GM18505 (cell line): ENCODE data around the gene FOXB1.

Experiments
- ATAC-seq: cut with Tn5 transposase; IDR thresholded peaks from one replicate; pipeline ENCODE4 v1.9.1; 2021; ENCODE audit not compliant: unreplicated experiment
- POLR2A ChIP-seq: IDR thresholded peaks from 4 replicates; pipeline ENCODE4 v1.6.1; 2011; ENCODE audit warnings: borderline replicate concordance; ENCODE audit not compliant: insufficient read depth, insufficient read length; ENCODE audit errors: extremely low read depth

Gene FOXB1

DNA sequence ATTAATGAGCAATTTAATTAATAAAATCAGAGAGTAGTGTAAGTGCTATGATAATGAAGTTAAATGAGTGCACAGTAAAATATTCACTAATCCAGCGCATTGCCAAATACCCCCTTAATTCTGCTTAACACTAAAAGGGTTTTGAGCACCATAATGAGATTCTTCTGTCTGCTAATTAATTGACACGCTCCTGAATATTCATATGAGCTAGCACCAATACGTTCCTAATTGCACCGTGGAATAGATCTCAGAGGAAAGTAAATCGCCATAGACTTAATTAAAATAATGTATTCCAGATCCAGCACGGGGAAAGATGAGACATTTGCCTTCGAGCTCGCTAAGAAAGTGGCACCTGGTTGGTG lies 9.6 kb upstream of the FOXB1 start:
- TF ChIP-seq POLR2A = no peak
- no peak for ATAC-seq

DNA sequence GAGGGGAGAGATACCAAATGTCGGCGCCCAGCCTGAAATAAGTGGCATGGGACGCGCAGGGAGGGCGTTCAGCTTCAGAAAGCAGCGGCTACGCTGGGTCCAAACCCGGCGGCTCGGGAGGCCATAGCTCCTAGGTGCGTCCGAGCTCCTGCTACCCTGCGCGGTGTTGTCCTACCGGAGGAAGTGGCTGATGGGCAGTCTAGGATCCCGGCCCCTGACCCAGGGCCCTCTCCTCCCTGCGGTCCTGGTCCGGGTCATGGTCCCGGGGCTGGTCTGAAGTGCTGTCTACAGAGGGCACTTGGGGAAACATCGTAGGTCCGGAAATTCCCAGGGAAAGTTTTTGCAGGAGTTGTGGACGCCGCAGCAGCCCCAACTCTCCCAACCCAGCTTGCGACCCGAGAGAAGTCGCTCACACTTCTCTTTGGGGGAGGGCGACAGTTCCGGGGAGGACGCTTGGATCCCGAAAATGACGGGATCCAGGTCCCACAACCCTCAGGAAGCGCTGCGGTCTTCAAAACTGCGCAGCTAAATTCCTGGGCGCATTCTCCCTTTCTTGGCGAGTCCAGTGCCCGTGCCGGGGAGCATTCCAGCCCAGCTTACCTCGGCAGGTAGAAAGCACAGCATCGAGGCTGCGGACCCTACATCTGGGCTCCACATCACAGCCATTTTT lies 9.1 kb upstream of the FOXB1 start:
- TF ChIP-seq POLR2A = no peak
- no peak for ATAC-seq

DNA sequence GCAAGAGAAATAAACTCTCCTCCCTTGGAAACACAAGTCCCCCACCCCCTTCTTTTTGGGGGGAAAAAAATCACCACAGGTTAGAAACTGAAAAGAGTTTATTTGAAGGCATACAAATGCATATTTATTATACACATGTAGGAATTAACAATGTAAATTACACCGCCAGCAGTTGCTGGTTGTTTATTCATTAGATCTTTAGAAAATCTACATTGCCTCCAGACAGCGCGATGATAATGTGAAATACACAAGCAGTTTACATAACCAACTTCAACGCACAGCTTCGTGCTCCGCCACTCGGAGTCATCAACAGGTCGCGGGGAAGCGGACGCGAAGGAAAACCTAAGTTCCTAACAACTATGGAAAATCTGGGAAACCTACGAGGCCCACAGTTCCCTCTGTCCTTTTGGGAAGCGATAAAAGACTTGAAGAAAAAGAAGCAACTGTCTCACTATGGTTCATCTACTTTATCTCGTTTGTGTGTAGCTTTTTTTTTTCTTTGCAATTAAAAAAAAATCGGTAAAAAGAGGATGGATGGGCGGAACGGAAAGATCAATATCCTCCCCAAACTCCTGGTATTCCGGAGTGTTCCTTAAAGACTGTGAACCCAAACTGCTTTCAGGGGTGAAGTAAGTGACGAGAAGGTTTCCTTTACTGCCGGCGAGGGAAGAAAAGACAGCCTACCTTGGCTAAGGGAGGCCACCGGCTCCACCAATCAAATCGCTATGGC lies 8.4 kb upstream of the FOXB1 start:
- ATAC-seq = no peak
- TF ChIP-seq POLR2A = no peak

DNA sequence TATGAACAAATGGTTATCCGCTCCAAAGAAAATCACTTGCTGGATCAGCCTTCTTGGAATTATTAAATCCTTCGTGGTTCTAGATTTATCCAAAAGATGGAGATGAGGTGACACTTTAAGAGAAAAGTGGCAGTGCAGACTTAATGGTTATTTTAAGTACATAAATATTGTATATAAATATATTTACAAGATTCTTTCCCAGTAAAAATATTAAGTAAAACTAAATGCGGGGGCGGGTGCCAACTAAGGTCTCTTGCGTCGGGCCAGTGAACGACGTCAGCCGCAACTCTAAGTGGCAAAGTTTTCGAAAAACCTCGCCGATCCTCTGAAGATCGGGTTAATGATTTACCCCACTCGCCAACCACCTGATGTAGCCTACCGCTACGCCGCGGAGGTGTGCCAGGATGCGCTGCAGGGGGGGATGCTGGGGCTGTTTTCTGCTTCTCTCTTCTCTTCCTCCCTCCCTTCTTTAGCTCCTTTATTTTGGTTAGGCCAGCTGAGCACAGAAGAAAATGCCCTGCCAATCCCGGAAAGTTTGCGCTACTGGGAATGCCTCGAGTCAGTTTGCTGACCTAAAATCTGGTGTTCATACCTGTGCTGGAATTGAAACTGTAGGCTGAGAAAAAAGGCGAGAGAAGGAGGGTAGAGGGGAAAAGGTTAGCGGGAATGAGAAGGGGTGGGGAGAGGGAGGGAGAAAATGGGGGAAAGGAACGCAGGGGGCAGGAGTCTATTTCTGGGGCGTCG lies 7.6 kb upstream of the FOXB1 start:
- TF ChIP-seq POLR2A = no peak
- no peak for ATAC-seq

DNA sequence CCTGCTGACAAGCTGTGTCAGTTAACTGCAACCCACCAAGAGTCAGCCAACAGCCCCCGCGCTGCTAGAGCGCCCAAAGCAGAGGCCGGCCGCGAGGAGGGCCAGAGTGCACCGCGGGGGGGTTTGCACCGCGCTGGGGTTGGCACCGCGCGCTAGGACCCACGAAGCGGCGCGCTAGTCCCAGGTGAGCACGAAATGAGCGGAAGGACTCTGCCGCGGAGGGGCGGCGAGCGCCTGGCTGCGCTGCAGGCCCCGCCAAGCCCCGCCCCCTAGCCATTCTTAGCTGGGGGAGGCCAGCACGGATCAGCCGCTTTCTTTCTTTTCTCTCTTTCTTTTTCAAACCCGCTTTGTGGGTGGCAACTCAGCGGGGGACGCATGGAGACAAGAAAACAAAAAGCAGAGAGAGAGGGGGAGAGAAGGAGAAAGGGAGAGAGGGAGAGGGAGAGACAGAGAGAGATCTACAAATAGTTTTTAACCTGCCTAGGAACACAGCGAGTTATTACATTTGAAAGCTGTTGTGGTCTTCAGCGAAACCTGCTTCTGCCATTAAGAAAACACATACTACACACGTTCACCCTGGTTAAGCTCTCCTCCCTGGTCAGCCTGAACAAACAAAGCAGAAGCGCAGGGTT lies 6.9 kb upstream of the FOXB1 start:
- TF ChIP-seq POLR2A = no peak
- ATAC-seq = peak; percentile 84

DNA sequence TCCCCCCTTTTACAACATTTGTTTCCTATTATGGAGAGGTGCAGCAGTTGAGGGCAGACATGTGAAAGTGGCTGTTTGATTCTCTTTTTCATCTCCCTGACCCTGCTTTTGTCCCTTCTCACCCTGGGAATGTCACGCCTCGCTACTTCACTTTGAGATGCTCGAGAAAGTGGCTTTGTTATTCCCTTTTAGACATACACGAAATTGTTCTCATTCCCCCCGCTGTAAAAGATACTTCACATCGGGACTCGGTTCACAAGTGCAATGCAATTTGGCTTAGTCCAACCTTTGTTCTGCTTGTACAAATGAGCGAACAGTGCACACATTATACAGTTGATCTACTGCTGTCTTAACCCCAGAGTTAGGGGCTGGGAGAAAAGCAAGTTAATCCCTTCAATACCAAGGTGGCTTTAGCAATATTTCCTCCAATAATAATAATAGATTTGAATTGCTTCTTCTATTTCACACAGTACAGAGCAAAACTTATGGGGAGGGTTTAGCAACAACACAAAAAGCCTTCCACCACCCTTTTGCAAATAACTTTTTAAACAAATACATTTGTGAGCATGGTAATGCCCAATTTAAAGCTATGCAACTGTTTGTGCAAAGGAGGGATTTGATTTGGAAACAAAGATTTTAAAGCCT lies 5.7 kb upstream of the FOXB1 start:
- ATAC-seq = no peak
- TF ChIP-seq POLR2A = no peak

DNA sequence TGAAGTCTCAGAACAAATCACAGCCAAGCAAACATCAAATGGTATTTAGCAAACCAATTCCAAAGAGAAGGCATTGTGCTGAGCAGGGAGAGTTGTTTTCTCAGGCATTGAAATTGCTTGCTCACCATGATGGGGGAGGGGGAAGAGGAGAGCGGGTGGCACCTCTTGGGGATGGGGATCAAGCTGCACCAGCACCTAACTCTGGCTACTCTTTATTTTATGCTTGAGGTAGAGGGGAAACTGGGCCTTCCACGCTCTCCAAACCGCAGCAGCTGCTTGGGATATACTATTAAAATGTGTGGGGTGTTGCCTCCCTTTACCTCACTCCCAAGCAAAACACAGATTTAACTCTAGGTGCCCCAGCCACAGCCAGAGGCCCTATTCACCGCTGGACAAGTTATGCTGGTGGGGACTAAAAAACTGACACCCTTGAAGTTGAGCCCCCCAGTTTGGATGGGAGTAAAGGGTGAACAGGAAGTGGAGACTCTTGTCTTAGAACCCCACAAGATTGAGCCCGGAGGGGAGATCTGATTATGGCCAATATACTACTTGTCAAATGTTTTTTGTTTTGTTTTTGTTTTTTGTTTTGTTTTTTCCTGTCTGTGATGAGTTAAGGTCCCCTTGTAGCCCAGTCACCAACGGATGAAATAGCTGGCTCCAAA lies 5.0 kb upstream of the FOXB1 start:
- TF ChIP-seq POLR2A = no peak
- ATAC-seq = no peak

DNA sequence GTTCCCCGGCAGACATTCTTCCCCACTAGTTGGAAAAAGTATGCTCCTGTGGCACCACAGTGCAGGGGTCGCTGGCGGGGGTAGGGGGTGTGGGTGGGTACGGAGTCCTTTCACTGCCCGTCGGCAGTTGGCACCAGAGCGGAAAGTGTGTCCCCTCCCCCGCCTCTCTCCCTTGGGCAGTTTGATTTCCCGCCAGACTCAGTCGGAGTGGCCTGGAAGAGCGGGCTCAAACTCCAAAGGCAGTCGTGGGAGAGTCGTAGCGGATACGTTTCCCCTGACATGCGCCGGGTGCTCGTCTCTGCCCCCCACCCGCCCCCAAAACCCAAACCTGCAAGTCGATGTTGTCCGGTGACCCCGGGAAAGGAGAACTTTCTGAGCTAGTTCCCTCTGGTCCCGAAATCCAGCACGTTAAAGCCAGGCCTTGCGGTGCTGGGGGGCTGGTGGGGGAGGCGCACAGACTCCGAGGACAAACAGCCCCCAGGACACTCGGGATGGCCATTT lies 4.4 kb upstream of the FOXB1 start:
- no peak for TF ChIP-seq POLR2A

DNA sequence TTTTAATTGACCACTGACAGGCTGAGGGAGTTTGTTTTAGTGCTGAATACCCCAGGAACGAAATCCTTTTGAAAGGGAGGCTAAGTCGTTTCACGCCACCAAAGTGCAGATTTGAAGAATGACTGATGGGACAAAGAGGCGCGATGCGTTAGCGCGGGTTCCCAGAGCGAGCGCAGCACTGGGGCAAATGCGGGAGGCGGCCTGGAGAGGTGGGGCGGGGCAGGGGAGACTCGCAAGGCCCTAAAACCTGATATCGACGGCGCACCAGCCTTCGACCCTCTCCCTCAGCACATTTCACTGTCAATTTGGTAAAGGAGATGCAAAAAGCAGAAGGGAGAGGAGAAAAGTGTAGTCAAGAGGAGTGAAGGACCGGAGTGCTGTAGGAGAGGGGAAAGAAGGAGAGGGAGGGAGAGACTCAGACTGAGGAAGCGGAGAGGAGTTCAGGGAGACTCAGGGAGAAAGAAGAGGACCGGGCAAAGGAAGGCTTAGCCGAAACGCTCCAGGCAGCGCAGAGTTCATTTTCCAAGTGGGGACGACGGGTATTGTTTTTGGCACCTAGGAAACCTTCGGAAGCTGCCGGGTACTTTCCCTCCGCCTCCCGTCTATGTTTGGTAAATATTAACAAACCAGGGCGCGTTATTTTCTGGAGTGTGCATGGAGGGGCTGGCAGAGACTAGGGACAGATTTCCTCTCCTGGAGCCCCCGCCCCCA lies 3.8 kb upstream of the FOXB1 start:
- no peak for ATAC-seq
- TF ChIP-seq POLR2A = no peak

More for the DNA sequence above, 4.4 kb upstream of the FOXB1 start:
- ATAC-seq = no peak

DNA sequence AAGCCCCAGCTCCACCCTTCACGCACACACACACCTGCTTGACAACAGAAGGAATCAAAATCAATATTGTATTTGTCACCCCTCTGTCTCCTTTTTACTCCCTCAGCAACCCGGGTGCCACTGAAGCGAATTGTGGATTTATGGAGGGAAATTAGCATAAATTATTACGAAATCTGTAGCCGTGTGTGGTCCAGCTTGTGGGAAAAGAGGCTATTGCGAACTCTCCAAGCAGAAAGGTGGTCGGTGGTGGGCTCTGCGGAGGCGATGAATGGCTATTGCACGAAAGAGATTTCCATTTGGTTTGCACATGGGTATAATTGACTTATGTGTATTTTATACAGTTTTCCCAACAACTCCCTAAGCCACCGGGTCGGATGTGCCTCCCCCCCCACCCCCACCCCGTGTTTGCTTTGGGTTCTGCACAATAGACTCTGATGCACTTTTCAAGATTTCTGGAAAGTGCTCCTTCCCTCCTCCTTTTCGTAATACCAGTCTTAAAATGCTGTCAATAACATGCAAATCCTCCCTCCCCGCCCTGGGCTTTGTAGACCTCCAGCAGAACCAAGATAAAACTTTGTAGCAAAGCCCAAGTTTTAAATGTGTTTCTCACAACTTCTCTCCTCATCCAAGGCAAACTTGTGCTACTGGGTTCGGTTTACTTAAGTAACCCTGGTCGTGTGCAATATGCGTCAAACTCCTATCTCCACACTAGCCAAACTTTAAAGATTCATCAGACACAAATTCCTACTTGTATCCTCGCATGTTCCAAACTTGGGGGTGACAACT lies 3.1 kb upstream of the FOXB1 start:
- no peak for TF ChIP-seq POLR2A
- no peak for ATAC-seq

DNA sequence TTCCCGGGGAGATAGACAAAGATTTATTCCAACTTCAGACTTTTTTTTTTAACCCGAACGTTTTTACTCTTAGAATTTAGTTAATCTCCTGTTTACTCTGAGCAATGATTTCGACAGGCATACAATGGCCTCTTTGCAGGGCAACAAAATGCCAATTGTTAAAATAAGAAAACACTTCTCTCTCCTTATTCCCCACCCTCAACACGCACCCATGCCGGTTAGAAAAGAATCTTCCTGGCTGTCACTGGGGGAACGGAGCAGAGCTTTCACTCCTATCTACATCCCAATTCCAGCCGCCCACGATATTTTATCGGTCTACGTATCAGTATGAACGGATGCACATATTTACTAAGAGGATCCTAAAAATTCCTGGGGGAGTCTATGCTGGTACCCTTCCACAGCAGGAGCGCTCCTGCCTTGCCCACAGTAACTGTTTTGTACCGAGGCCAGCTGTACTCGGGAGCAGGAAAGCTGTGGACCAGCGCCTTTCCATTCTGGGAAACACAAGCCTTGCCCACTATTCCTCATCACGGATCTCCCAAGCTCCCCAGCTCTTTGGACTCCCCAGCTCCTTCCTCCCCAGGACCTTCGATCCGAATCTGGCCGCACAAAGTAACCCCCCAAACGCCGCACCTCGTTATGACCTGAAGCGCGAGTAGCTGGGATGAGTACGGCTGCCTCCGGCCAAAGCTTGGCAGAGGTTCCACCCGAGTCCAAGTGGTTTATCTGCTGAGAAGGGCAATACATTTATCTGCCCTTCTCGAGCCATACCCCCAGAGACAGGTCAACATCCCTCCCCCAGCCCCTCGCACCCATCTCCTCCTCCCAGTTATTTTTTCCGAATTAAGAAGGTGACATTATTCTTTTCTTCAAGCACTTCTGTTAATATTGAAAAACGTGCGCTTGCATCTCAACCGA lies 2.2 kb upstream of the FOXB1 start:
- ATAC-seq = no peak
- no peak for TF ChIP-seq POLR2A
